OCI-LY3 (cell line): ENCODE data around the gene WAC.

Experiments used
- H2AFZ ChIP-seq: fragments of 200-600, 300-600 bp; shearing (Covaris generic); 2 replicates; pipeline ENCODE4 v1.6.0; 2014; ENCODE audit warnings: antibody characterized with exemption, low read depth, low read length
- H3K27ac ChIP-seq: fragments of 200-600, 300-600 bp; sonication (generic); 2 replicates; pipeline ENCODE4 v1.5.1; 2014; ENCODE audit warnings: mild to moderate bottlenecking, low read length, moderate library complexity, mixed read lengths
- H3K27me3 ChIP-seq: fragments of 200-600, 300-600 bp; sonication (generic); 2 replicates; pipeline ENCODE4 v1.6.1; 2014; ENCODE audit warnings: low read depth, low read length, mixed read lengths
- H3K36me3 ChIP-seq: fragments of 200-600, 300-600 bp; sonication (generic); replicated peaks from 2 replicates; pipeline ENCODE3; 2014; ENCODE audit warnings: low read depth, low read length, mixed read lengths
- H3K4me1 ChIP-seq: fragments of 300-600, 200-600 bp; sonication (generic); 2 replicates; pipeline ENCODE4 v1.6.1; 2014; ENCODE audit warnings: low read length, mixed read lengths
- H3K4me2 ChIP-seq: fragments of 200-600, 300-600 bp; sonication (generic); 2 replicates; pipeline ENCODE4 v1.6.1; 2014; ENCODE audit warnings: low read length, mixed read lengths
- H3K4me3 ChIP-seq: fragments of 300-600, 200-600 bp; sonication (generic); 2 replicates; pipeline ENCODE4 v1.5.1; 2014; ENCODE audit warnings: antibody characterized with exemption, mild to moderate bottlenecking, low read length, moderate library complexity
- H3K79me2 ChIP-seq: fragments of 300-600, 200-600 bp; shearing (Covaris generic); 2 replicates; pipeline ENCODE4 v1.6.1; 2014; ENCODE audit warnings: mild to moderate bottlenecking, low read length, mixed read lengths
- H3K9ac ChIP-seq: fragments of 300-600, 200-600 bp; shearing (Covaris generic); 2 replicates; pipeline ENCODE4 v1.6.0; 2014; ENCODE audit warnings: mild to moderate bottlenecking, low read length, moderate library complexity
- H3K9me3 ChIP-seq: fragments of 200-600, 300-600 bp; shearing (Covaris generic); 2 replicates; pipeline ENCODE4 v1.6.1; 2014; ENCODE audit warnings: low read length, mixed read lengths; ENCODE audit not compliant: insufficient read depth
- H4K20me1 ChIP-seq: fragments of 200-600, 300-600 bp; sonication (generic); 2 replicates; pipeline ENCODE4 v1.6.1; 2016; ENCODE audit warnings: low read length, mixed read lengths; ENCODE audit not compliant: insufficient read depth
- EZH2phosphoT487 ChIP-seq: fragments of 200-600 bp; shearing (Covaris generic); IDR thresholded peaks from 2 replicates; pipeline ENCODE4 v1.6.1; 2018; ENCODE audit warnings: antibody characterized with exemption, mixed run types, low read depth
- TF ChIP-seq, protein P1 (sequence below): fragments of 200-600, 300-600 bp; sonication (generic); IDR thresholded peaks from 2 replicates; pipeline ENCODE4 v1.5.1; 2014; ENCODE audit warnings: antibody characterized with exemption, low read length, low read depth

The WAC gene

DNA sequence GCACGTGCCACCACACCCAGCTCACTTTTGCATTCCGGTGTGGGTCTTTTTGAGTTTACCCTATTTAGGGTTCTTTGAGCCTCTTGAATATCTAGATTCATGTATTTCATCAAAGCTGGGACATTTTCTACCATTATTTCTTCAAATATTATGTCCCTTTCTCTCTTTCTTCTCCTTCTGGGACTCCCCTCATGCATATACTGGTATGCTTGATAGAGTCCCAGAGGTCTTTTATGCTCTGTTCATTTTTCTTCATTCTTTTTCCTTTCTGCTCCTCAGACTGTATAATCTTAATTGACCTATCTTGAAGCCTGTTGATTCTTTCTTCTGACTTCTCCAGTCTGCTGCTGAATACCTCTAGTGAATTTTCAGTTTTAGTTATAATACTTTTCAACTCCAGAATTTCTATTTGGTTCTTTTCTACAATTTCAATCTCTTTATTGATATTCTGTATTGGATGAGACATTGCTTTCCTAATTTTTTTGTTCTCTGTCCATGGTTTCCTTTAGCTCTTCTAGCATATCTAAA is 9.1 kb upstream of the WAC start:
- no peak overlapping the region for H3K9ac ChIP-seq
- no peak overlapping the region for H2AFZ ChIP-seq
- no peak for TF ChIP-seq EZH2phosphoT487
- TF ChIP-seq, protein P1, sequence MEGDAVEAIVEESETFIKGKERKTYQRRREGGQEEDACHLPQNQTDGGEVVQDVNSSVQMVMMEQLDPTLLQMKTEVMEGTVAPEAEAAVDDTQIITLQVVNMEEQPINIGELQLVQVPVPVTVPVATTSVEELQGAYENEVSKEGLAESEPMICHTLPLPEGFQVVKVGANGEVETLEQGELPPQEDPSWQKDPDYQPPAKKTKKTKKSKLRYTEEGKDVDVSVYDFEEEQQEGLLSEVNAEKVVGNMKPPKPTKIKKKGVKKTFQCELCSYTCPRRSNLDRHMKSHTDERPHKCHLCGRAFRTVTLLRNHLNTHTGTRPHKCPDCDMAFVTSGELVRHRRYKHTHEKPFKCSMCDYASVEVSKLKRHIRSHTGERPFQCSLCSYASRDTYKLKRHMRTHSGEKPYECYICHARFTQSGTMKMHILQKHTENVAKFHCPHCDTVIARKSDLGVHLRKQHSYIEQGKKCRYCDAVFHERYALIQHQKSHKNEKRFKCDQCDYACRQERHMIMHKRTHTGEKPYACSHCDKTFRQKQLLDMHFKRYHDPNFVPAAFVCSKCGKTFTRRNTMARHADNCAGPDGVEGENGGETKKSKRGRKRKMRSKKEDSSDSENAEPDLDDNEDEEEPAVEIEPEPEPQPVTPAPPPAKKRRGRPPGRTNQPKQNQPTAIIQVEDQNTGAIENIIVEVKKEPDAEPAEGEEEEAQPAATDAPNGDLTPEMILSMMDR: no peak
- no peaks in the 10 kb centered on the region for H3K27me3 ChIP-seq
- H3K36me3 ChIP-seq: peaks cover 32% of the 10 kb centered on the region
- no peak overlapping the region for H3K4me2 ChIP-seq
- H3K27ac ChIP-seq: no peak overlapping the region
- no peaks in the 10 kb centered on the region for H3K4me1 ChIP-seq
- H3K9me3 ChIP-seq: peaks cover 10% of the 10 kb centered on the region
- H3K79me2 ChIP-seq: no peaks in the 10 kb centered on the region
- H4K20me1 ChIP-seq: no peaks in the 10 kb centered on the region
- H3K4me3 ChIP-seq: no peak overlapping the region

DNA sequence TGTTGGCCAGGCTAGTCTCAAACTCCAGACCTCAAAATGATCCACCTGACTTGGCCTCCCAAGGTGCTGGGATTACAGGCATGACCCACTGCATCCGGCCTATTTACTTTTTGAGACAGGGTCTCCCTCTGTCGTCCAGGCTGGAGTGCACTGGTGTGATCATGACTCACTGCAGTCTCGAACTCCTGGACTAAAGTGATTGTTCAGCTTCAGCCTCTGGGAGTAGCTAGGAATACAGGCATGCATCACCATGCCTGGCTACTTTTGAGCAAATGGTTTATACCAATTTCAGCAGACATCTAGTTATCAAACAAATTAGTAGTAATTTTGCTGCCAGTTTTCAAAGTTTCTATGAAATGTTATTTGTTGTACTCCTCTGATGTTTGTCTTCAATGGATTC is 2.2 kb upstream of the WAC start:
- H2AFZ ChIP-seq: no peak overlapping the region
- H3K4me1 ChIP-seq: peaks cover 17% of the 10 kb centered on the region
- H3K27ac ChIP-seq: no peak overlapping the region
- H4K20me1 ChIP-seq: peaks cover 18% of the 10 kb centered on the region
- H3K36me3 ChIP-seq: peaks cover 50% of the 10 kb centered on the region
- peaks cover 54% of the 10 kb centered on the region for H3K79me2 ChIP-seq
- TF ChIP-seq, protein P1: no peak
- TF ChIP-seq EZH2phosphoT487: no peak
- no peaks in the 10 kb centered on the region for H3K9me3 ChIP-seq
- H3K27me3 ChIP-seq: no peaks in the 10 kb centered on the region
- H3K9ac ChIP-seq: no peak overlapping the region
- H3K4me3 ChIP-seq: no peak overlapping the region
- peak overlapping the region; percentile 78; the same call in 1 of the 2 replicates for H3K4me2 ChIP-seq

DNA sequence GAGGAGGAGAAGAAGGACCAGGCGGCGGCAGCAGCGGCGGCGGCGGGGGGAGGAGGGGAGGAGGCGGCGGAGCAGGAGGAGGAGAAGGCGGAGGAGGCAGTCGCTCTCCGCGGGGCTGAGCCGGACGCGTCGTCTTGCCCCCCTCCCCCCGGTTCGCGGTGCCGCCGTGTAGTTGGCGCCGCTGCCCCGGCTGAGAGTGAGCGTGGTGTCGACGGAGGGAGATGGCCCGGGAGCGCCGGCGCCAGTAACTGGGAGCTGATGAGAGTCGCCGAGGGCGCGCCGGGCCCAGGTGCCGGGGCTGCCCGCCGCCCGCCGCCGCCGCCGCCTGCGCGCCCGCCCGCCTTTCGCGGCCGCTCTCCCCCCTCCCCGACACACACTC is 257 bp downstream of the WAC start:
- Histone ChIP-seq H4K20me1 (peaks cover 18% of the 10 kb centered on the region), H3K79me2 (peaks cover 79% of the 10 kb centered on the region), H3K36me3 (peaks cover 60% of the 10 kb centered on the region), H3K4me1 (peaks cover 17% of the 10 kb centered on the region), H3K27me3 (no peaks in the 10 kb centered on the region), H2AFZ (no peak overlapping the region), H3K4me2 (peak overlapping the region; percentile 18; the same call in 1 of the 2 replicates), H3K9me3 (no peaks in the 10 kb centered on the region), H3K9ac (peak overlapping the region; percentile 93), H3K4me3 (peak overlapping the region; percentile 100), H3K27ac (peak overlapping the region; percentile 92)
- no peak for TF ChIP-seq EZH2phosphoT487
- TF ChIP-seq, protein P1: no peak

DNA sequence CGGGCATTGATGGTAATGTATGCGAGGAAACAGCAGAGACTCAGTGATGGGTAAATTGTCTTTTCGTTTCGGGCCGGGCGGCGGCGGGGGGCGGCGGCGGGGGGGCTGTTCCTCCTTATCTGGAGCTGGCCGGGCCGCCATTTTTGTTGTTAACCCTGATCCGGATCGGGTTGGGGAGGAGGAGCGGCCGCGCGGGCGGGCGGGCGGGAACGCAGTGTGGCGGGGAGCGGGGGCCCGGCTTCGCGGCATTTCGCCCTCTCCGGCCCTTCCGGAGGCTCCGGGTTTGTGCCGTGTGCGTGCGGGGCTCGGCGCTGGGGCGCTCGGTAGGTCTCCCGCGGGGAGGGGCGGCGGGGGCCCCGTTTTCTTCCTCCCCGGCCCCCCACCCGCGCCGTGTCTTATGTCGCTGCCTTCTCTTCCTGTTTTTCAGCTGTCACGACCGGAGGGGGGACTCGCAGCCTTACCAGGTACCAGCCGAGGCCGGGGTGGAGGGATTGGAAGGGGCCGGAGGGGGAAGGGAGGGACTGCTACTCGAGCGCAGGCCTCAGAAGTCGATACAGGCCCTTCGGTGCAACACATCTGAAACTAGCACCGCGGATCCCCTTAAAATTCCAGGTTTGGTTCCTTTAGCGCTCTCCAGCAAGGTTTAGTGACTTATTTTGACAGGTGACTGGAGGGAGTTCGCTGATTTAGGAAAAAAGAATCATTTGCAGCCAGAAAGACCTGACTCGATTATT is 820 bp downstream of the WAC start:
- Histone ChIP-seq H3K4me3 (peak overlapping the region; percentile 100), H3K27ac (peak overlapping the region; percentile 92), H3K27me3 (no peaks in the 10 kb centered on the region), H3K79me2 (peaks cover 83% of the 10 kb centered on the region), H2AFZ (no peak overlapping the region), H3K9ac (peak overlapping the region; percentile 99), H4K20me1 (peaks cover 18% of the 10 kb centered on the region), H3K4me2 (peak overlapping the region; percentile 94), H3K9me3 (no peaks in the 10 kb centered on the region), H3K36me3 (peaks cover 58% of the 10 kb centered on the region), H3K4me1 (peaks cover 17% of the 10 kb centered on the region)
- TF ChIP-seq EZH2phosphoT487: no peak
- TF ChIP-seq, protein P1: no peak
